Stimulated activated CD8-positive, alpha-beta memory T cell treated with anti-CD3 and anti-CD28 coated beads, Interleukin-15, amount 100 ng/mL, for 1 hour (primary cell): ENCODE measurements around the gene CLDN18.

Source experiments
- DNase-seq: peaks from one replicate; pipeline ENCODE4 v3.0.0-alpha.2; 2020; ENCODE audit warnings: low read depth

The CLDN18 gene

DNA sequence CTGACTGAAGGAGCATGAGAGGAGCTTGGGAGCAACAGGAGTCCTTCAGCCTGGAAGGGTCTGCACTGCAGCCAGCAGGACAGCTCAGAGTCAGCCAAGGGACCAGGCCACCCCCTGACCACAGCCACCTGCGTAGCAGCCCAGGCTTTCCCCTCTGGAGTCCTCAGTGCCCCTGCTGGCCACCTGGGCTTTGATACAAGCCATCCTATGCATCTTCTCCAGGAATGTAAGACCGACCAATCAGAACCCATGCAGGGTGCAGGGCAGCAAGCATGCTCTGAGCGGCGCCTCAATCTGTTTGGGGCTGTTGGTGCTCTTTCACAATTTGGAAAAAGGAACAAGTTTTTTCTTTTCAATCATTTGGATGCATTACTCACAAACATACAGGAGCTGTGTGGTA lies 53.5 kb downstream of the CLDN18 start:
- no peak for DNase-seq

DNA sequence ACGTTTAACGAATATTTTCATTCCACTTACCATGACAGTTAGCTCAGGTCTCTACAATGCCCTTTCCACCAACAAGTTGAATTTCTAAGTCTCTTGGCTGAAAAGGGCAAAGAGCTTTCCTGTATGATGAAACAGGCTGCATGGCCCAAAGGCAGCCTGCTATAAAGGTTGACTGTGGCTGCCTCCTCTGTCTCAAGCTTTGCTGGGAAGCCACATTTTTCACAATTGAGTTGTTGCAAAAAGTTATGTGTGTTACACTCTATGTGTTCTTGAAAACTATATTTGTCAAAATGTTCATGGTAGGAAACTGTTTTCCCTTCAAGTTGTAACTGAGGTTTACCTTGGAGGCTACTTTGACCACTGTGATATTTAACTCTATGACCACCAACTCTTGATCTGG lies 56.0 kb downstream of the CLDN18 start:
- DNase-seq: no peak

DNA sequence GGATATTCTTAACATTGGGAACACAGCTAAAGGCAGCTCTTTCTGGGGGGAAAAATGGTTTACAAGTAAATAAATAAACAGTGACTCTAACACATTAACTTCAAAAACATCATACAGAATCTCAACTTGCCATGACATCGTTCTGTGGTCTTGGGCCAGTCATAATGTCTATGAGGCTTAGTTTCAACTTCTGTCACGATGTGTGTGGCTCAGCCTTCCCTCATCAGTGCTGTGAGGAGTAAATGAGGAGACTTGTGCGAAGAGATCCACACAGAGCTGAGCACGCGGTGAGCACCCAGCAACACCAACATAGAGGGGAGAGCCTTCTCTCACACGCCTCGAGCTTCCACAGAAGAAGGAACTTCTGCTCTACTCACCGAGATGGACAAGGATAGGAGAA lies 56.4 kb downstream of the CLDN18 start:
- DNase-seq: no peak

DNA sequence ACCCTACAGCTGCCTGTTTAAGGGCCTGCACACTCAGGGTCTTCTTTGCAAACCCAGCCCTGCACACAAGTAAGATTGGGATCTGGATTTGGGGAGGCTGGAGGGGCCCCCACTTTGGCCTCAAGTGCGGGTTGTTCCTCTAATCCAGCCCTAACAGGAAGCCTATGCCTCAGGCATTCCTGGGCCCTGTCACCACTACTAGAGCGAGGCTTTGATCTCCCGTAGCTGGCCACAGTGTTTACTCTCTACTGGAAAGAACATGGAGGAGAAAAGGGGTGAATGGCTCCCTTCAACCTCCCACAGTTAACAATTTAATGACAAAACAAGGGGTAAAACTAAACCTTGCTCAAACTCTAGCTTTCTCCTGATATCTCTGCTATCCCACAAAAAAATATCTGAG lies 57.0 kb downstream of the CLDN18 start:
- no peak for DNase-seq

- DNase-seq: no peak
These were observed 58.1 kb downstream of the CLDN18 start for GRCh38 chr3:138068046-138068445.

DNA sequence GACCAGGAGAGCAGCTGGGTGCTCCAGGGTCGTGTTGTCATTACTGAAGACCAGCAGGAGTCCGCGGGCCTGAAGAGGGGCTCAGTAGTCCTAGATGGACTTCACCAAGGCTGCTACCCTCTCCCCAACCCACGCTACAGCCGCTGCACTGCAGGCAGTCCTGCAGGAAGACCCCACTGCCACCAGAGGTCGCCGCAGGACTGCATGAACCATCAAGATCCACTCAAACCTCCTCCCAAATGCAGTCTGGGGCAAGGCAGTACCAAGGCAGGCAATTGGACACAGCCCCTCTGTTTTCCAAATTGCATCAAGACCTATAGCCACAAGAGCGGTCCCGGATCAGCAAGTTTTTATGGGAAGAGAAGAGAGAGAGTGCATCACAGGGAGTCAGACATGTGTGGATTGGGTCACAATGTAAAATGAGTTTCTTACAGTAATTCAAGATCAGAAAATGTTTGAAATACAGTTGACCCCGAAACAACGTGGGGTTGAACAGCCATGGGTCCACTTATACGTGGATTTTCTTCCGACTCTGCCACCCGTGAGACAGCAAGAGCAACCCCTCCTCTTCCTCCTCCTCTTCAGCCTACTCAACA lies 58.7 kb downstream of the CLDN18 start:
- DNase-seq: peak; percentile 60

GRCh38 chr3:138070006-138070405 lies 60.0 kb downstream of the CLDN18 start:
- no peak for DNase-seq

DNA sequence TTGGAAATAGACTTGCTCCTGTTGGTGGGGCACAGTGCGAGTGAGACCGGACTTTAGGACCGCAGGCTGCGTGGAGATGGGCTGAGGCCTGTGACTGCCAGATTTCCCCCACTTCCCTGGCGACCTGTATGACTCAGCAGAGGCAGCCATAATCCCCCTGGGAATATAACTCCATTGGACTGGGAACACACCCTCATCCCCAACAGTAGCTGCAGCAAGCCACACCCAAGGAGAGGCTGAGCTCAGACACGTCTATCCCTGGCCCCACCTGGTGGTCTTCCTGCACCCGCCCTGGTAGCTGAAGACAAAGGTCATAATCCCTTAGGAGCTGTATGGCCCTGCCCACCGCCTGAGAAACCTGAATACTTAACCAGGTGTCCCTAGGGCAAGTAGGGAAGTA lies 62.8 kb downstream of the CLDN18 start:
- no peak for DNase-seq

DNA sequence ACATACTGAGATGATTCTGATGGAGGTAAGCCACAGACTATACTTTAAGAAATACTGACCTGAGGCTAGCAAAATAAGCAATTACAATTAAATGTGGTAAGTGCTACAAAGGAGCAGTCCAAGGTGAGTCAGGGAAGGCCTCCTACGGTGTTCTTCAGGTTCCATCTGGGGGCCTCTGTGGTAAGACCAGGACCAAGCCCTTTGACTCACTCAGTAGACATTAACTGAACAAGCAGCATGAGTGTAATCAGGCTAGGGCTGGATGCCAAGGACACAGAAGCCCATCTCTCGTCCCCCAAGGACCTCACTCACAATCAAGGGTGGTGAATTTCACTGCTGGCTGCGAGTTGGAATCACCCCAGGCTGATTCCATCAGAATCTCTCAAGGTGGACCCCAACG lies 68.1 kb downstream of the CLDN18 start:
- no peak for DNase-seq

GRCh38 chr3:138078901-138079344 lies 69.0 kb downstream of the CLDN18 start:
- no peak for DNase-seq

- DNase-seq: no peak
These were observed 69.9 kb downstream of the CLDN18 start for GRCh38 chr3:138079901-138080300.

GRCh38 chr3:138081371-138082084 lies 71.6 kb downstream of the CLDN18 start:
- DNase-seq: no peak

GRCh38 chr3:138082085-138082991 lies 72.4 kb downstream of the CLDN18 start:
- DNase-seq: no peak

GRCh38 chr3:138082992-138083386 lies 73.0 kb downstream of the CLDN18 start:
- no peak for DNase-seq
